NCI-H82 treated with DMSO at 0.1 percent for 48 hours (cell line): ENCODE results near the gene WRNIP1.

Source experiments
- DNase-seq: peaks from one replicate; lab custom pipeline; 2025; ENCODE audit not compliant: unreplicated experiment; lab: John Stamatoyannopoulos, UW

Gene WRNIP1

DNA sequence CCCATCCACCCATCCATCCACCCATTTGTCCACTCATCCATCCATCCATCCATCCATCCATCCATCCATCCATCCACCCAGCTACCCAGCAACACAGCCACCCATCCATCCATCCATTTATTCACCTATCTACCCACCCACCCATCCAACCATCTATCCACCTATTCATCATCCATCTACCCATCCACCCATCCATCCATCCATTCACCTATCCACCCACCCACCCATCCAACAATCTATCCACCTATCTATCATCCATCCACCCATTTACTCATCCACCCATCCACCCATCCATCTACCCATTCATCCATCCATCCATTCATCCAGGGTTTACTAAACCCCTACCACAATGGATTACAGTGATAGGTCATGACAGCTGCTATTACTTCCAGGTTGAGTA lies 69.1 kb downstream of the WRNIP1 start:
- no peak for DNase-seq
